Esophagus (tissue), 2 donors: ENCODE measurements around the gene ELSPBP1. TPM values are rescaled to one million over a fixed set of nuclear protein-coding genes. Genes with fewer than 3 reads are reported as not detected.

Source experiments
- H3K27ac ChIP-seq, 2 donors: one replicate each; pipeline ENCODE4 v1.5.1; 2013; ENCODE audit warnings: low read depth in 2 of 2, mild to moderate bottlenecking in 2 of 2, inconsistent platforms in 1 of 2, low read length in 1 of 2, moderate library complexity in 1 of 2
- H3K27me3 ChIP-seq, 2 donors: one replicate each; pipeline ENCODE4 v1.6.1; 2013; ENCODE audit warnings: low read length in 2 of 2, control low read depth in 1 of 2, mild to moderate bottlenecking in 1 of 2; ENCODE audit not compliant: insufficient read depth in 2 of 2, control insufficient read depth in 1 of 2
- H3K36me3 ChIP-seq, 2 donors: one replicate each; pipeline ENCODE4 v1.6.1; 2013; ENCODE audit warnings: low read length in 1 of 2; ENCODE audit not compliant: control insufficient read depth in 2 of 2, insufficient read depth in 2 of 2
- H3K4me1 ChIP-seq, 2 donors: one replicate each; pipeline ENCODE4 v1.6.1; 2013; ENCODE audit warnings: low read length in 1 of 2; ENCODE audit not compliant: control insufficient read depth in 2 of 2, insufficient read depth in 2 of 2
- H3K4me3 ChIP-seq, 2 donors: one replicate each; pipeline ENCODE4 v1.5.1; 2013; ENCODE audit warnings: low read length in 2 of 2, mild to moderate bottlenecking in 2 of 2, low read depth in 1 of 2, moderate library complexity in 1 of 2
- H3K9me3 ChIP-seq, 2 donors: one replicate each; pipeline ENCODE4 v1.6.1; 2013; ENCODE audit warnings: mild to moderate bottlenecking in 2 of 2, low read depth in 1 of 2, low read length in 1 of 2, moderate library complexity in 1 of 2; ENCODE audit not compliant: control insufficient read depth in 2 of 2, insufficient read depth in 1 of 2
- WGBS, 2 donors: extraction: QIAGEN DNeasy Blood & Tissue Kit; methylation state at CpG; one replicate each; pipeline ENCODE4 v1.1.7; 2013; 5-methylcytosine and 5-hydroxymethylcytosine counted together
- polyA plus RNA-seq, 2 donors: library from polyadenylated mRNA; stranded (reverse); fragments of 200-250 nt; gene quantifications; one replicate each; pipeline ENCODE4 v1.2.3, GENCODE V29; 2013
- donor health status: healthy with polysubstance abuse.
- donor health status: Bipolar disorder and iron deficiency.

The ELSPBP1 gene
- polyA plus RNA-seq, 2 donors, result not detected

- Histone ChIP-seq H3K4me3 (no peak overlapping the region), H3K36me3 (no peaks in the 10 kb centered on the region), H3K4me1 (no peaks in the 10 kb centered on the region), H3K27me3 (no peaks in the 10 kb centered on the region), H3K27ac (no peak overlapping the region), H3K9me3 (no peaks in the 10 kb centered on the region)
- 69 to 75% methylated on average over 5 of the region's 5 CpGs for WGBS, 2 donors
These were observed 39.2 kb downstream of the ELSPBP1 start for GRCh38 chr19:48033604-48034003.

GRCh38 chr19:48036765-48037164 lies 42.3 kb downstream of the ELSPBP1 start:
- H3K4me1 ChIP-seq, result no peaks in the 10 kb centered on the region
- WGBS, 2 donors, result 83 to 88% methylated on average over 2 of the region's 2 CpGs
- H3K4me3 ChIP-seq, result no peak overlapping the region
- no peaks in the 10 kb centered on the region for H3K36me3 ChIP-seq
- no peaks in the 10 kb centered on the region for H3K9me3 ChIP-seq
- H3K27ac ChIP-seq, result no peak overlapping the region
- H3K27me3 ChIP-seq, result no peaks in the 10 kb centered on the region

GRCh38 chr19:48041877-48042580 lies 47.6 kb downstream of the ELSPBP1 start:
- H3K4me3 ChIP-seq, result no peak overlapping the region
- no peaks in the 10 kb centered on the region for H3K36me3 ChIP-seq
- H3K27ac ChIP-seq, result no peak overlapping the region
- H3K27me3 ChIP-seq, result no peaks in the 10 kb centered on the region
- 43 to 63% methylated on average over 2 of the region's 2 CpGs for WGBS, 2 donors
- no peaks in the 10 kb centered on the region for H3K4me1 ChIP-seq
- H3K9me3 ChIP-seq, result no peaks in the 10 kb centered on the region

- Histone ChIP-seq H3K36me3 (no peaks in the 10 kb centered on the region), H3K9me3 (no peaks in the 10 kb centered on the region), H3K4me1 (no peaks in the 10 kb centered on the region), H3K4me3 (no peak within 1 kb of the TSS), H3K27ac (no peak within 1 kb of the TSS), H3K27me3 (no peaks in the 10 kb centered on the region)
- WGBS, 2 donors, result 78 to 86% methylated on average over 10 of the region's 10 CpGs
These were observed 49.3 kb downstream of the ELSPBP1 start, which contains the start of gene CABP5 for GRCh38 chr19:48043675-48044258. Gene CABP5 (minus strand): TSS chr19:48044079. CDS start chr19:48043922, 157 bp downstream.

GRCh38 chr19:48044561-48044960 lies 50.1 kb downstream of the ELSPBP1 start:
- H3K27me3 ChIP-seq, result no peaks in the 10 kb centered on the region
- H3K36me3 ChIP-seq, result no peaks in the 10 kb centered on the region
- no peak overlapping the region for H3K4me3 ChIP-seq
- no peaks in the 10 kb centered on the region for H3K4me1 ChIP-seq
- WGBS, 2 donors, result 82 to 86% methylated on average over 5 of the region's 5 CpGs
- no peak overlapping the region for H3K27ac ChIP-seq
- H3K9me3 ChIP-seq, result no peaks in the 10 kb centered on the region

GRCh38 chr19:48051335-48052033 lies 57.1 kb downstream of the ELSPBP1 start:
- H3K4me1 ChIP-seq, result peaks cover 0 to 3% of the 10 kb centered on the region in 2 donors
- 76 to 82% methylated on average over 10 of the region's 10 CpGs for WGBS, 2 donors
- H3K36me3 ChIP-seq, result peaks cover 0 to 2% of the 10 kb centered on the region in 2 donors
- H3K4me3 ChIP-seq, result no peak overlapping the region
- peaks cover 0 to 4% of the 10 kb centered on the region in 2 donors for H3K9me3 ChIP-seq
- no peaks in the 10 kb centered on the region for H3K27me3 ChIP-seq
- H3K27ac ChIP-seq, result no peak overlapping the region

- Histone ChIP-seq H3K36me3 (peaks cover 0 to 2% of the 10 kb centered on the region in 2 donors), H3K4me1 (peaks cover 0 to 3% of the 10 kb centered on the region in 2 donors), H3K9me3 (peaks cover 0 to 4% of the 10 kb centered on the region in 2 donors), H3K27me3 (no peaks in the 10 kb centered on the region), H3K4me3 (no peak overlapping the region), H3K27ac (no peak overlapping the region)
- 88 to 91% methylated on average over 5 of the region's 5 CpGs for WGBS, 2 donors
These were observed 58.6 kb downstream of the ELSPBP1 start for GRCh38 chr19:48053076-48053475.

- peaks cover 0 to 2% of the 10 kb centered on the region in 2 donors for H3K36me3 ChIP-seq
- 53 to 66% methylated on average over 5 of the region's 5 CpGs for WGBS, 2 donors
- no peaks in the 10 kb centered on the region for H3K27me3 ChIP-seq
- no peak overlapping the region for H3K4me3 ChIP-seq
- peaks cover 0 to 4% of the 10 kb centered on the region in 2 donors for H3K9me3 ChIP-seq
- peaks cover 0 to 3% of the 10 kb centered on the region in 2 donors for H3K4me1 ChIP-seq
- no peak overlapping the region for H3K27ac ChIP-seq
These were observed 59.4 kb downstream of the ELSPBP1 start for GRCh38 chr19:48053856-48054255.

GRCh38 chr19:48059331-48059730 lies 64.9 kb downstream of the ELSPBP1 start:
- no peak overlapping the region for H3K4me3 ChIP-seq
- no peak overlapping the region for H3K27ac ChIP-seq
- H3K36me3 ChIP-seq, result no peaks in the 10 kb centered on the region
- no peaks in the 10 kb centered on the region for H3K4me1 ChIP-seq
- WGBS, 2 donors, result 90 to 91% methylated on average over 6 of the region's 6 CpGs
- no peaks in the 10 kb centered on the region for H3K27me3 ChIP-seq
- H3K9me3 ChIP-seq, result peaks cover 0 to 2% of the 10 kb centered on the region in 2 donors
